Middle frontal gyrus (tissue), 1 donor: ENCODE measurements around the gene ZNF335.

ENCODE experiments used
- DNase-seq: peaks from one replicate; pipeline ENCODE4 v3.0.0-alpha.2; 2015; ENCODE audit warnings: low spot score; ENCODE audit errors: extremely low spot score

ZNF335 gene

GRCh38 chr20:45953672-45954071 lies 18.3 kb downstream of the ZNF335 start:
- no peak for DNase-seq

- no peak for DNase-seq
Measured at GRCh38 chr20:45952861-45953260, 19.1 kb downstream of the ZNF335 start.

GRCh38 chr20:45951925-45952834 lies 19.8 kb downstream of the ZNF335 start:
- no peak for DNase-seq

- DNase-seq: no peak
Measured at GRCh38 chr20:45950330-45950646, 21.7 kb downstream of the ZNF335 start.

GRCh38 chr20:45949542-45950329 lies 22.3 kb downstream of the ZNF335 start:
- no peak for DNase-seq

DNA sequence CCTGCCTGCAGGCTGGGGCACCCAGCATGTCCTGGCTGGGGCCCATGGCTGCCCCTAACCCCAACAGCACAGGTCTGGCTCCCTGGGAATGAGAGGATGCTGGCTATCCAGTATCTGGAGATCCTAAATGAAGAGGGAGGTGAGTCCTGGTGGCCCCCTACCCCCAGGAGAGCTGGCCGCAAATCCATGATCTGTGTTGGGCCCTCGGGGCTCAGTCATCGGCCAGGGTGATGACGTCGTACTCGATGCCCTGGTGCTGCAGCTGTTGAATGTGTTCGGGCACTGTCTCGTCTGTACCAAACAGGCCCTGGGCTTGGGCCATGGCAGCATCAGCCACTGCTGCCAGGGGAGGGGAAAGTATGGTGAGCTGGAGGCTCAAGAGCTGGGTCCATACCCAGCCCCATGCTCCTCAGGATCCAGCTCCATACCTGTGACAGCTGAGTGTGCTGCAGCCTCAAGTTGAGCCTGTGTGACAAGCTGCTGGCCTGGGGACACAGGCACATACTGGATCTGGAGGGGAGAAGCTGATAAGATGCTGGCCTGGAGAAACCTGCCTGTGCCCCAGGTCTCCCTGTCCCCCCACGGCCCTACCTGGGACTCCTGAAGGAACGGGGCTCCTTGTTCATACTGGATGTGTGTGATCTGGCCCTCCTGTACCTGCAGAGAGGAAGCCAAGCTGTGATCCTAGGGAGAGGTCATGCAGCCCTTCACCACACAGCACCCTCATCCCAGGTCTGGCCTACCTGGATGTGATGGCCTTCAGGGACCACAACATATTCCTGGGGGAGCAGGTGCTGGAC lies 23.1 kb downstream of the ZNF335 start:
- DNase-seq: no peak

DNA sequence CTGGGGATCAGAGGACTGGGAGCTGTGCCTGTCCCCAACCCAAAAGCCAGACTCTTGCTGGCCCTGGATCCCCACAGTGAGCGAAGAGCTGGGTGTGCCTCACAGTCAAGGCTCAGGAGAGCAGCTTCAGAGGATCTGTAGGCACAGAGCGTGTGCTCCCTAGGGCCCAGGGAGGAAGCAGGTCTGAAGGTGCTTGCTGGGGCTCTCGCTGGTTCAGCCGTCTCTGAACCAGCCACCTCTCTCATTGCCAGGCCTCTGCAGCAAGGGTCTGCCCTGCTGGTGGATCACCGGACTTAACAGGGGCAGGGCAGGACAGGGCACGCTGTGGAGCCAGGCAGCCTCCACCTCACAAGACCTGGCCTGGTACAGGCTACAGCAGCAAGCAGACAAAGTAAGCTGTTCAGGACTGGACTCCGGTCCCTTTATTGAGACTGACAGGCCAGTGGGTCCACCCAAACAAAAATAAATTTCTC lies 23.7 kb downstream of the ZNF335 start:
- DNase-seq: no peak

DNA sequence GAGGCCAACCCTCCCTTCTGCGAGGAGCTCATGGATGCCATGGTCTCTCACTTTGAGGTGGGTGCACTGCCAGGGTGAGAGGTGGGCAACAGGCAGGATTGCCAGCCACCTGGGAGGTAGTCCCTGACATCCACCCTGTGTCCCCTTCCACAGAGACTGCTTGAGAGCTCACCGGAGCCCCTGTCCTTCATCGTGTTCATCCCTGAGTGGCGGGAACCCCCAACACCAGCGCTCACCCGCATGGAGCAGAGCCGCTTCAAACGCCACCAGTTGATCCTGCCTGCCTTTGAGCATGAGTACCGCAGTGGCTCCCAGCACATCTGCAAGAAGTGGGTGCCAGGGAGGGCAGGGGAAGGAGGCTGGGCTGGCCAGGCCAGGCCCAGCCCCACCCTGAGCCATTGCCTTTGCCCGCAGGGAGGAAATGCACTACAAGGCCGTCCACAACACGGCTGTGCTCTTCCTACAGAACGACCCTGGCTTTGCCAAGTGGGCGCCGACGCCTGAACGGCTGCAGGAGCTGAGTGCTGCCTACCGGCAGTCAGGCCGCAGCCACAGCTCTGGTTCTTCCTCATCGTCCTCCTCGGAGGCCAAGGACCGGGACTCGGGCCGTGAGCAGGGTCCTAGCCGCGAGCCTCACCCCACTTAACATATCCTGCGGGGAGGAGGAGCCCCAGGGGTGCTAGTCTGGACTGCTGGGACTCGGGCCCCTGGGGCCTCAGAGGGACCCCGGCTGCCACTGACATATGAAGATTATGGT lies 24.7 kb downstream of the ZNF335 start:
- no peak for DNase-seq

- no peak for DNase-seq
Measured at GRCh38 chr20:45946149-45946970, 25.6 kb downstream of the ZNF335 start.

GRCh38 chr20:45945678-45946148 lies 26.3 kb downstream of the ZNF335 start:
- no peak for DNase-seq

DNA sequence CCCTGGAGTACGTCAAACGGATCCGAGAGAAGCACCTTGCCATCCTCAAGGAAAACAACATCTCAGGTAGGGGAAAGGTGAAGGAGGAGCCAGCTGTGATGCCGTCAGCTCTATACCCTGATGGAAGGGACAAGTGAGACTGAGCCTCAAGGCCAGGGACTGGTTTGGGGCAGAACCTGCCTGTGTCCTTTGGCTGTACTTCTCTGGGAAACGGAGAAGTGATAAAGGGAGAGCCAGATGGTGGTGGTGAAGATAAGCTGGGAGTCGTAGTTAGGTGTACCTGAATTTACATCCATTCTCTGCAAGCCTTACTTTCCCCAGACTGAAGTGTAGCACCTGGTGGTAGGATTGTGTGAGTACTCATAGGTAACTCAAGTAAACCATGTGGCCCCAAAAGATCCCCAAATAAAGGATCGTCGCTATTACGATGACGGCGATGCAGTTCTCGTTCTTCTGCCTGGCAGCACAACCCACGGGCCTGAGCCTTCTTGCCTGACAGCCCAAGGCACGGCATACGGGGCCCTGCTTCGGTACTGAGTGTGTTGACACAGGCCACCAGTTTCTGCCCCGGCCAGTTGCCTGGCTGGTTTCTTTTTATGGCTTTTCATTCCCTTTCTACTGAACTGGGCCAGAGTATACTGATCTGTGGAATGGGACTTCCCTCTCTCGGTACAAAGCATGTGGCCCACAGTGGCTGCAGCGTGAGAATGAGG lies 26.9 kb downstream of the ZNF335 start:
- no peak for DNase-seq

GRCh38 chr20:45944151-45944964 lies 27.6 kb downstream of the ZNF335 start:
- no peak for DNase-seq

DNA sequence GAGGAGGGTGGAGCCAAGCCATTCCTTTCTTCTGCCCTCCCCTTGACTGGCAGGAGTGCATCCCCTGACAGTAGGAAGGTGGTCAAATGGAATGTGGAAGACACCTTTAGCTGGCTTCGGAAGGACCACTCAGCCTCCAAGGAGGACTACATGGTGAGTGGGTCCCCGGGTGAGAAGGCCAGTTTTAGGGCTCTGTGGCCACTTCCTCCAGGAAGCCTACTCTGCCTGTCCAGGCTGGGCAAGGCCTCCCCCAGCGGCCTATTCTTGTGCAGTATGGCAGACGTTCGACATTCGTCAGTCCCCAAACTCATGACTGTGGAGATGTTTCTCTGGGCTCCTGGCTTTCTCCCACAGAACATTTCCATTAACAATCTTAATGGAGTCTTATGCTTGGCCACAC lies 28.4 kb downstream of the ZNF335 start:
- no peak for DNase-seq

GRCh38 chr20:45940469-45940868 lies 31.5 kb downstream of the ZNF335 start:
- DNase-seq: no peak

DNA sequence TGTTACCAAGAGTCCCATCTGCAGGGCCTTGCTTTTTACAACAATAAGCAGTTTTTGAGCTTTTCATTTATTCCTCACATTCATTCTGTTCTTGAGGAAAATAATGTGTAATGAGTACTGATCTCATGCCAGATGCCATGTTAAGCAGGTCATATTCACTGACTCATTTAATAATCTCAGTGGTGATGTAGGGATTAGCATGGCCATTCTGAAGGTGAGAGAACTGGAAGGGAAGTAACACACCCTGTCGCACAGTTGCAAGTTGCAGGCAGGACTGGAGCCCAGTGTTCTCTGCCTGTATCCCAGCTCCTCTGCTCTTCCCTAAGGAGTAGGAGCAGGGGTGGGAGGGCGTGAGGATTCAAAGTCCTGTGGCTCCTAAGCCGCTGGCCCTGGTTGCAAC lies 31.9 kb downstream of the ZNF335 start:
- no peak for DNase-seq

DNA sequence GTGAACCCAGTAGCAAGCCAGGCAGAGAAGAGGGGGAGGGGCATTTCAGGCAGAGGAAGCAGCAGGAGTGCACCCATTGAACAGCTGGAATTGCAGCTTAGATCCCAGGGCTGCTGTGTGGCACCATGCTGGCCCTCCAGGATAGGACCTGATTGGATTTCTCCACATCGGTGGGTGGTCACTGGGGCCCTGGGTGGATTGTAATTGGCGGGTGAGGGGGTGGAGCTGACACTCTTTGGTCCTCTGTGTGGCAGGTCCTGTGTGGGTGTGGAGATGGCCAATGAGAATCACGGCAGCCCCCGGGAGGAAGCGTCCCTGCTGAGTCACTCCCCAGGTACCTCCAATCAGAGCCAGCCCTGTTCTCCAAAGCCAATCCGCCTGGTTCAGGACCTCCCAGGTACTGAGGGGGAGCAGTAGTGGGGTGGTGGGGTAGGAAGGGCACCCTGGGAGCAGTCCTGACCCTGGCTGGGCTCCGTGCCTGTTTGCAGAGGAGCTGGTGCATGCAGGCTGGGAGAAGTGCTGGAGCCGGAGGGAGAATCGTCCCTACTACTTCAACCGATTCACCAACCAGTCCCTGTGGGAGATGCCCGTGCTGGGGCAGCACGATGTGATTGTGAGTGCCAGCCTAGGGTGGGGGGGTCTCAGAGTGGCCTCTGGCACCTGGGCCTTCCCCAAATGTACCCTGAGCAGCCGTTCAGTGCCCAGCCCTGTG lies 33.1 kb downstream of the ZNF335 start:
- DNase-seq: no peak

GRCh38 chr20:45937765-45938164 lies 34.2 kb downstream of the ZNF335 start:
- DNase-seq: no peak
